Hepatocyte (in vitro differentiated cells): ENCODE results near the gene KIAA1671. TPM values are rescaled to one million over a fixed set of nuclear protein-coding genes. Genes with fewer than 3 reads are reported as not detected.

ENCODE experiments used
- DNase-seq: peaks from one replicate; pipeline ENCODE4 v3.0.0-alpha.2; 2016; ENCODE audit warnings: low spot score
- H2AFZ ChIP-seq: fragments of 200-600 bp; sonication (generic); 2 replicates; pipeline ENCODE4 v1.6.0; 2016; ENCODE audit warnings: antibody characterized with exemption, mild to moderate bottlenecking
- H3K27ac ChIP-seq: fragments of 200-600 bp; sonication (generic); 2 replicates; pipeline ENCODE4 v1.5.1; 2016; ENCODE audit warnings: mild to moderate bottlenecking
- H3K27me3 ChIP-seq: fragments of 200-600 bp; sonication (generic); 2 replicates; pipeline ENCODE4 v1.6.1; 2016
- H3K36me3 ChIP-seq: fragments of 200-600 bp; sonication (generic); replicated peaks from 2 replicates; pipeline ENCODE4 v1.5.1; 2016; ENCODE audit warnings: low read depth; ENCODE audit not compliant: insufficient read depth
- H3K4me1 ChIP-seq: fragments of 200-600 bp; sonication (generic); 2 replicates; pipeline ENCODE4 v1.5.1; 2016; ENCODE audit warnings: mild to moderate bottlenecking, moderate library complexity; ENCODE audit not compliant: insufficient read depth
- H3K4me2 ChIP-seq: fragments of 200-600 bp; sonication (generic); 2 replicates; pipeline ENCODE4 v1.6.0; 2016
- H3K4me3 ChIP-seq: fragments of 200-600 bp; sonication (generic); 2 replicates; pipeline ENCODE4 v1.5.1; 2016; ENCODE audit warnings: mild to moderate bottlenecking
- H3K79me2 ChIP-seq: fragments of 200-600 bp; sonication (generic); 2 replicates; pipeline ENCODE4 v1.6.0; 2017; ENCODE audit warnings: mild to moderate bottlenecking
- H3K9me2 ChIP-seq: fragments of 200-600 bp; sonication (generic); replicated peaks from 2 replicates; pipeline ENCODE4 v1.6.0; 2017; ENCODE audit warnings: mild to moderate bottlenecking; ENCODE audit not compliant: insufficient read depth
- H3K9me3 ChIP-seq: fragments of 200-600 bp; sonication (generic); 2 replicates; pipeline ENCODE4 v1.5.1; 2016; ENCODE audit warnings: low read depth, mild to moderate bottlenecking
- H4K20me1 ChIP-seq: fragments of 200-600 bp; sonication (generic); 2 replicates; pipeline ENCODE4 v1.6.0; 2016; ENCODE audit warnings: mild to moderate bottlenecking; ENCODE audit not compliant: insufficient read depth, poor library complexity, severe bottlenecking
- CTCF ChIP-seq: fragments of 200-600 bp; sonication (generic); IDR thresholded peaks from 2 replicates; pipeline ENCODE4 v1.5.1; 2016; ENCODE audit warnings: antibody characterized with exemption, mild to moderate bottlenecking; ENCODE audit not compliant: poor library complexity
- EZH2 ChIP-seq: fragments of 200-600 bp; sonication (generic); IDR thresholded peaks from 2 replicates; pipeline ENCODE4 v1.6.1; 2016; ENCODE audit warnings: antibody characterized with exemption, mild to moderate bottlenecking, borderline replicate concordance
- EZH2phosphoT487 ChIP-seq: fragments of 200-600 bp; sonication (generic); IDR thresholded peaks from one replicate; pipeline ENCODE4 v1.6.1; 2018; ENCODE audit warnings: antibody characterized with exemption, mild to moderate bottlenecking, low read depth, moderate library complexity; ENCODE audit not compliant: unreplicated experiment, severe bottlenecking
- WGBS: methylation state at CpG from one replicate; pipeline ENCODE4 v1.1.6; 2016; ENCODE audit warnings: low lambda C conversion rate; ENCODE audit errors: missing lambda C conversion rate; 5-methylcytosine and 5-hydroxymethylcytosine counted together
- polyA plus RNA-seq: library from polyadenylated mRNA; unstranded; fragments of >200 nt; fragmentation: Nextera tagmentation; extraction: Ambion mirVana; gene quantifications from 2 replicates; pipeline ENCODE4 v1.2.1, GENCODE V29; 2016
- total RNA-seq: library from RNA; depleted of rRNA; stranded (reverse); fragments of >200 nt; gene quantifications from 2 replicates; pipeline ENCODE4 v1.2.3, GENCODE V29; 2014

Gene KIAA1671
- total and polyA plus RNA-seq, 2 experiments from 2014 or later: 8.1 to 26.5 TPM

- H3K27ac ChIP-seq: no peak overlapping the region
- H3K9me2 ChIP-seq: no peaks in the 10 kb centered on the region
- H2AFZ ChIP-seq: no peak overlapping the region
- no peaks in the 10 kb centered on the region for H3K79me2 ChIP-seq
- H3K4me1 ChIP-seq: no peaks in the 10 kb centered on the region
- 92% methylated on average over 14 of the region's 14 CpGs for WGBS
- H3K4me2 ChIP-seq: no peak overlapping the region
- no peaks in the 10 kb centered on the region for H3K36me3 ChIP-seq
- H4K20me1 ChIP-seq: peaks cover 9% of the 10 kb centered on the region
- DNase-seq: no peak
- no peaks in the 10 kb centered on the region for H3K9me3 ChIP-seq
- no peaks in the 10 kb centered on the region for H3K27me3 ChIP-seq
- no peak overlapping the region for H3K4me3 ChIP-seq
- no peak for TF ChIP-seq EZH2
- TF ChIP-seq CTCF: no peak
- no peak for TF ChIP-seq EZH2phosphoT487
These were observed 215.5 kb downstream of the KIAA1671 start for GRCh38 chr22:25167834-25168601.

- WGBS: 92% methylated on average over 17 of the region's 17 CpGs
- no peaks in the 10 kb centered on the region for H3K27me3 ChIP-seq
- no peaks in the 10 kb centered on the region for H3K9me3 ChIP-seq
- TF ChIP-seq CTCF: no peak
- TF ChIP-seq EZH2phosphoT487: no peak
- TF ChIP-seq EZH2: no peak
- no peaks in the 10 kb centered on the region for H3K4me1 ChIP-seq
- no peaks in the 10 kb centered on the region for H3K9me2 ChIP-seq
- H2AFZ ChIP-seq: no peak overlapping the region
- peaks cover 3% of the 10 kb centered on the region for H4K20me1 ChIP-seq
- H3K4me2 ChIP-seq: no peak overlapping the region
- H3K79me2 ChIP-seq: no peaks in the 10 kb centered on the region
- no peak for DNase-seq
- no peak overlapping the region for H3K27ac ChIP-seq
- H3K4me3 ChIP-seq: no peak overlapping the region
- no peaks in the 10 kb centered on the region for H3K36me3 ChIP-seq
These were observed 216.9 kb downstream of the KIAA1671 start for GRCh38 chr22:25169278-25170031.

- TF ChIP-seq CTCF (no peak), EZH2phosphoT487 (no peak), EZH2 (no peak)
- H3K9me2 ChIP-seq: no peaks in the 10 kb centered on the region
- H3K79me2 ChIP-seq: no peaks in the 10 kb centered on the region
- DNase-seq: no peak
- WGBS: 93% methylated on average over 16 of the region's 16 CpGs
- H4K20me1 ChIP-seq: peaks cover 3% of the 10 kb centered on the region
- no peaks in the 10 kb centered on the region for H3K36me3 ChIP-seq
- no peaks in the 10 kb centered on the region for H3K27me3 ChIP-seq
- H3K4me1 ChIP-seq: no peaks in the 10 kb centered on the region
- no peak overlapping the region for H3K27ac ChIP-seq
- H2AFZ ChIP-seq: no peak overlapping the region
- no peak overlapping the region for H3K4me3 ChIP-seq
- H3K9me3 ChIP-seq: no peaks in the 10 kb centered on the region
- H3K4me2 ChIP-seq: no peak overlapping the region
These were observed 218.0 kb downstream of the KIAA1671 start for GRCh38 chr22:25170426-25170980.
